GM04504 (cell line): Measurements from ENCODE around the gene MDM1.

ENCODE experiments used
- DNase-seq: peaks from one replicate; pipeline ENCODE4 v3.0.0-alpha.2; 2012; ENCODE audit warnings: low read depth

MDM1 gene

DNA sequence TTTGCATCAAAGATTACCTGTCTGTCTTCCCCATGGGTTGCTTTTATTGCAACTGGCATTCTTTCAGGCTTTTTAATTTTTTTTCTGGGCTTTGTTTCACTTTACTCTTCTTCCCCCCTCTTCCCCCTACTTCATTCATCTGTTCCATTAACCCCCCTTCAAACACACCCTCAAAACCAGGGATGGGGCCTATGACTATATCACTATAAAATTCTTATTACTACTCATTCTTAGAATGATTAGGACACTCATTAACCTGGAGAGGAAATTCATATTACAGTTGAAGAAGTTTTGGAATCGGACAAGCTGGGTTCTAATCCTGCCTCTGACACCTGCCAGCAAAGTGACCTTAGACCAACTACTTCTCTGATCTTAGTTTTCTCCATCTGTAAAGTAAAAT, 24.8 kb upstream of the MDM1 start:
- DNase-seq, result no peak

- no peak for DNase-seq
Measured at GRCh38 chr12:68356060-68356695, 24.0 kb upstream of the MDM1 start.

DNA sequence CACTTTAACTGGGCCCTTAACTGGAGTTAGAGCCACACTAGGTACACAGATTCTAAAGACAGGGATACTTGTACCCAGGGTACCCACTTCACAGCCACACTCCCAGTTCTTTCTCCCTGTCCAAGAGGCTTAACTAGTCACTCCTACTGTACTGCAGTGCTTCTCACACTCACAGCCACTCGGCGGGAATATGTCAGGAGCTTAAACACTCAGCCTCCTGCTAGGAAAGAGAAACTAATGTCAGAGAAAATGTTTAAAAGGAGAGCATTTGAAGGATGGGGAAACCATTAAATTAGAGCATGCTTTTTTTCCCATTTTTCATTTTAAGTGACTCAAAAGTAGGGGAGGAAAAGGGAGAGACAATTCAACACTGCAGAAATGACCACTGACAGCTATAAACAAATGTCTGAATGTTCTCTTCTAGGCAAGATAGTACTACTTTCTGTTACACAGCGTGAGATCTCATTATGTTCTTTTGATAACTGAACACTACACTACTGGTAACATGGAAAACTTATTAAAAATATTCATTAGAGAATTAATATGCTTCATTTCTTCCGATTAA, 22.9 kb upstream of the MDM1 start:
- DNase-seq, result no peak

GRCh38 chr12:68352067-68352466, 19.9 kb upstream of the MDM1 start:
- DNase-seq, result no peak

DNA sequence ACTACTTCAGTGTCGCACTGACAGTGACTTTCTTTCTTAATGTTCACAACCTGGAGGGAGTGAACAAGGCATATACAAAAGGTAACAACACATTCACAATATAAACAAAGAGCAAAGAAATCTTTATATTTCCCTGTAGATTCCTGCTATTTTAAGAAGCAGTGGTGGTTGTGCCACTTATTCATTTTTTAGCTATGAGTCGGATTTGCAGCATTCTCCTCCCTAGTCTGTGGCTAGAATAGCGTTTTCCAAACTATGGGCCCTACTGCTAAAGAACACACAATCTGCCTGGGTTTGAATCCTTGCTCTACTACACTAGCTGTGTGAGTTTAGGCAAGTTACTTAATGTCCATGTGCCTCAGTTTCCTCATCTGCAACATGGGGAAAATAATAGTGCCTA, 18.6 kb upstream of the MDM1 start:
- DNase-seq, result no peak

GRCh38 chr12:68349921-68350606, 17.9 kb upstream of the MDM1 start:
- DNase-seq, result no peak

GRCh38 chr12:68349220-68349621, 17.1 kb upstream of the MDM1 start:
- no peak for DNase-seq

GRCh38 chr12:68348419-68348818, 16.3 kb upstream of the MDM1 start:
- DNase-seq, result no peak

DNA sequence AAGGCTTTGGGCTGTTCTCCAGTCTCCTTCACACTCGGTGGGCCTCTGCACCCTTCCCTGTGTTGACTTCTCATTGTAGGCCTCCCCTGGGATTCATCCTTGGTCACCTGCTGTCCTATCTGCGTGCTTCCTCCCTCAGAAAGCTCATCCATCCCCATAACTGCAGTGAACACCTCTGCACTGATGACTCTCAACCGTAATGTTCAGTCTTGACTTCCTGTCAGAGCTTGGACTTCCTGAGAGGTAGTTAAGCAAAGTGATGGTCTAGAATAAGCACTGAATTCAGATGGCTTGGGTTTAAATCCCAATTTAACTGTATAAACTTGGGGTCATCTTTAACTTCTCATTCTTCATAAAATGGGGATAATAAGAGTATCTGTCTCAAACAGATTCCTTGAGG, 13.6 kb upstream of the MDM1 start:
- no peak for DNase-seq

DNA sequence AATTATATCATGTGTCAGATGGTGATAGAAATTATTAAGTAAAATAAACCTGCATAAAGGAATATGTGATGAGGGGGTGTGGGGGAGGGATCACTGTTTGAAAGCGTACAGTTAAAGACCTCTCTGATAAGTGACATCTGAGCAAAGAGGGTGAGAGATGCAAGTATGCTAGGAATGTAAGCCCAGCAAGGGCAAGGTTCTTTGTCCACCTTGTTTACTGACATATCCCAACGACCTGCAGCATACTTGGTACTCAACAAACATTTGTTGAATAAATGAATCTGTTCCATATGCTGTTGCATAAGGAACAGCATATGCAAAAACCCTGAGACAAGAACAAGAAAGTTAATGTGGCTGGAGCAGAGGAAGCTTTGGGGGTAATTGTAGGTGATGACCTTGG, 12.0 kb upstream of the MDM1 start:
- DNase-seq, result no peak

GRCh38 chr12:68342966-68343365, 10.8 kb upstream of the MDM1 start:
- no peak for DNase-seq

DNA sequence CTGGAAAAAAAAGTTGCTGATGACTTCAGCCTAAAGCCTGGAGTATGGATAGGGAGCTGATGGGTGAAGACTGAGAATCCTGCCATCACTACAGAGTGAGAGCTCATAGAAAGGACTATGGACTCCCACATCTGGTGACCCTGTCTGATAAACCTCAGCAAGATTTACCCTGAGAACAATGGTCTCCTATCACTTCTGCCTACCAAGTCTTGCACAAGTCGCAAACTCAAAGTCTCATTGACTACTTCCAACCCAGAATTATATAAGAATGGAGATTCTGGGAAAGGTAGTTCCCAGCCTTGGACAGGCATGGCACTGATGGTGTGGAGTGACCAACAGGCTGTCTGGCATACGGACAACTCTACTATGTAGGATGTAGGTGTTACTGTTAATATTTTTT, 9.7 kb upstream of the MDM1 start:
- no peak for DNase-seq

GRCh38 chr12:68340404-68341270, 8.5 kb upstream of the MDM1 start:
- DNase-seq, result no peak

- no peak for DNase-seq
Measured at GRCh38 chr12:68336889-68337303, 4.7 kb upstream of the MDM1 start.

GRCh38 chr12:68335462-68335861, 3.3 kb upstream of the MDM1 start:
- no peak for DNase-seq

- DNase-seq, result no peak
Measured at GRCh38 chr12:68334132-68334531, 2.0 kb upstream of the MDM1 start.

GRCh38 chr12:68332728-68333630, 817 bp upstream of the MDM1 start:
- DNase-seq, result no peak

GRCh38 chr12:68331500-68331868, 678 bp downstream of the MDM1 start:
- DNase-seq, result no peak

GRCh38 chr12:68327896-68328295, 4.3 kb downstream of the MDM1 start:
- DNase-seq, result no peak

GRCh38 chr12:68326716-68327115, 5.4 kb downstream of the MDM1 start:
- DNase-seq, result no peak

DNA sequence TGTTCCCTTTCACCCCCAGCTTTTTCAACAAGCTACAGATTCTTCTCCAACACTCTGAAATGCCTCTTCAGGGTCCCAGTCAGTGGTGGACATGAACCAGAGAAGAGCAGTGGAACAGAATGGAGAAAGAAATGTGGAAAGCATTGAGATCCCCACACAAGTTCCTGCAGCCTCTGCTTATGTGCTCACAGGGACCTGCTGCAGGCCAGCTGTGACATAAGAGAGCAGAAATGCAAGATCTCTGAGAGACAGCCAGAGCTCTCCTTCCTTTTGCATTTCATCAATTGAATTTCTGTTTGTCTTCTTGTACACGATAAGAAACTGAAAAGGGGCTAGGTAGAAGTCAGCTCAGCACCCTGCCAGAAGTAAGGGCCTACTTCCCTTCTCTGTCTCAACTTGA, 6.2 kb downstream of the MDM1 start:
- DNase-seq, result no peak

GRCh38 chr12:68324531-68324930, 7.6 kb downstream of the MDM1 start:
- no peak for DNase-seq
